GM19193 (cell line): ENCODE measurements around the gene USP2.
A peak's percentile ranks its signal among the peaks of the same experiment; 100 is the strongest.

Source experiments
- POLR2A ChIP-seq: IDR thresholded peaks from 4 replicates; pipeline ENCODE4 v1.6.1; 2011; ENCODE audit not compliant: insufficient read depth, insufficient read length; ENCODE audit errors: extremely low read depth

Gene USP2

DNA sequence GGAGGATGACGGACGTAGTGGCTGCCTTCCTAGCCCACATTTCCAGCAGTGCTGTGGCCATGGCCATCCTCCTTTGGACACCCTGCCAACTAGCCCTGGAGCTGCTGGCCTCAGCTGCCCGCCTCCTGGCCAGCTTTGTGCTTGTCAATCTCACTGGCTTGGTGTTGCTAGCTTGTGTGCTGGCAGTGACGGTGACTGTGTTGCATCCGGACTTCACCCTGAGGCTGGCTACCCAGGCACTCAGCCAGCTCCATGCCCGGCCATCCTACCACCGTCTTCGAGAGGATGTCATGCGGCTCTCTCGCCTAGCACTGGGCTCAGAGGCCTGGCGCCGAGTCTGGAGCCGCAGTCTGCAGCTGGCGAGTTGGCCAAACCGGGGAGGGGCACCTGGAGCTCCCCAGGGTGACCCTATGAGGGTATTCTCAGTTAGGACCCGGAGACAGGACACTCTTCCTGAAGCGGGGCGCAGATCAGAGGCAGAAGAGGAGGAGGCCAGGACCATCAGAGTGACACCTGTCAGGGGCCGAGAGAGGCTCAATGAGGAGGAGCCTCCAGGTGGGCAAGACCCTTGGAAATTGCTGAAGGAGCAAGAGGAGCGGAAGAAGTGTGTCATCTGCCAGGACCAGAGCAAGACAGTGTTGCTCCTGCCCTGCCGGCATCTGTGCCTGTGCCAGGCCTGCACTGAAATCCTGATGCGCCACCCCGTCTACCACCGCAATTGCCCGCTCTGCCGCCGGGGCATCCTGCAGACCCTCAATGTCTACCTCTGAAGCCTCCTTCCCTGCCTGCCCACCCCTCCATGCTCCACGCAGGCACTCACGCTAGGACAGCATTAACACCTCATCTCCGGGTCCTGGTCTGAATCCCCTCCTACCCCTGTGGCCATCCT, 45.6 kb downstream of the USP2 start:
- TF ChIP-seq POLR2A, result no peak

DNA sequence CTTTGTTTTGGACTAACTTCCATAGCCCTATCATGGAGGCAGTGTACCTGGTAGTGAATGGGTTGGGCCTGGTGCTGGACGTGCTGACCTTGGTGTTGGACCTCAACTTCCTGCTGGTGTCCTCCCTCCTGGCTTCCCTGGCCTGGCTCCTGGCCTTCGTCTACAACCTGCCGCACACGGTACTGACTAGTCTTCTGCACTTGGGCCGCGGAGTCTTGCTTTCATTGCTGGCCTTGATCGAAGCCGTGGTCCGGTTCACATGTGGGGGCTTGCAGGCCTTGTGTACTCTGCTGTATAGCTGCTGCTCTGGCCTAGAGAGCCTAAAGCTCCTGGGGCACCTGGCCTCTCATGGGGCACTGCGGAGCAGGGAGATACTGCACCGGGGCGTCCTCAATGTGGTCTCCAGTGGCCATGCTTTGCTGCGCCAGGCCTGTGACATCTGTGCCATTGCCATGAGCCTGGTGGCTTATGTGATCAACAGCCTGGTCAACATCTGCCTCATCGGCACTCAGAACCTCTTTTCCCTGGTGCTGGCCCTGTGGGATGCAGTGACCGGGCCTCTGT, 46.3 kb downstream of the USP2 start:
- TF ChIP-seq POLR2A, result no peak

DNA sequence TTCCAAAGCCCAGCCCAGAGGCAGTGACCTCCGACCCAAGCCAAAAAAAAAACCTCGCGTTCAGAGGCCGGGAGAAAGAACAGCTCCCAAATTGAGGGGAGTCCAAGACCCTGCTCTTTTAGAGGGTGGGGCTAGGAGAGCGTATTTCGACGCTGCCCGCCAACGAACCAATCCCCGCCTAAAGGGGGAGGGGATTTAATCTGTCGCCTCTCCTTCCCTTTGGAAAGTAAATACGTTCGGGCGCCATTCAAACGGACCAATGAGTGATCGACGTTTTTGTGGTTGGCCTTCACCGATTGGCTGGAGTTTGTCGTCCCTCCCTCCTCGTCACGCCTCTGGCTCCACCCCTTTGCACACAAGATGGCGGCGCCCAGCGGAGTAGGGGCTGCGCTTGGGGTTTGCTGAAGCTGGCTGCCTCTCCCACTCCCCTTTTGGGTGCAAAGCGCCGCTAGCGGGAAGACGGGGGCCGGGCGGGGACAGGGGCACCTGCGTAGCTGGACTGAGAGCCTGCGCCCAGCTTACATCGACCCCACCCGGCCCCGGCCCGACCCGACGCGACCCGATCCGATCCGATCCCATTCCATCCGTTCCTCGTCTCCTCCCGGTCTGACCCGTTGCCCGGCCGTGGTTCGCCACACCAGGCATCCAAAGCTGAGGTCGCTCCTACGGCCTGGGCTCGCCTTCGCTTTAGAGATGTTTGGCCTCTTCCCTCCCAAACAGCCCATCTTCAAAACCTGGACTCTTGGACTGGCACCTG, 47.1 kb downstream of the USP2 start, which contains the start of gene RNF26:
Gene RNF26, plus strand, starts transcription at position 354 of the 757 bp plus-strand sequence. CDS start 596 bp downstream, outside the sequence.
- peak; percentile 79 for TF ChIP-seq POLR2A

DNA sequence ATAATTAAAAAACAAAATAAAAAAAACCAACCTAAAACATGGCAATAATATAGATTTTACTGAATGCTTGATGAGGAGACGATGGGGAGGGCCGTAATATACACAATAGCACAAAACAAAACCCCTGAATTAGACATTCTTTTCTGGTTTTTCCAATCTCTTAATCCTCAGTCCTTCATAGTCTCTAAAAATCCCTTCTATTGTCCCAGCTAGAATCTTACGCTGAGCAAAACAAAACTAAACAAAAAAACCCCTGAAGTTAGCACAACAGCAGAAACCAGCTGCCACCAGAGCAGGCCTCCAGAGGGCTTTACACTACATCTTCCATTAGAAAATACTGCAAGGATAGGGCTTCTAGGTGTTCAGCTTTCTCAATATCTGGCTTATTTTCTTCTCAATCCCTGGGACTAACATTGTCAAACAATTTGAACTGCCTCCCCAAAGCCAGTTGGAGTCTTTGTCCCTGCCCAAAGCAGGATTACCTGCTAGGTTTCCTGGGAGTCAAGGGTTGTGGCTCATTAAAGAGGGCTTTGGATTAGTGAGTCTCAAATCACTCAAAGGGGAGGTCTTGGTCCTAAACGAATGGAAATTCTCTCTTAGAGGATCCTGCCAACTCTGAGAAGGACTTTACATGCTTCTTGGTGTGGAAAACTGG, 49.3 kb downstream of the USP2 start:
- TF ChIP-seq POLR2A, result no peak

DNA sequence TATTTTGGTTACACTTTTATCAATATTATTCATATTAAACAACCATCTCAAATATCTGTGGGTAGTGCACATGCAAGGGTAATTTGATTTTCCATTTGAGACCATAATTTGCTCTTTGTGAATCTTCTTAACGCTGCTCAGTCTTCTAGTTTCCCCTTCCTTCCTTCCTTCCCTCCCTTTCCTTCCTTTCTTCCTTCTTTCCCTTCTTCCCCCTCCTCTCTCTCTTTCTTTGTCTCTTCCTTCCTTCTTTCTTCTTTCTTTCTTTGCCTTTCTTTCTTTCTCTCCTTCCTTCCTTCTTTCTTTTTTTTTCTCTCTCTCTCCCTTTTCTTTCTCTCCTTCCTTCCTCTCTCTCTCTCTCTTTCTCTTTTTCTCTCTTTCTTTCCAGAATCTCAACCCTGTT, 51.3 kb downstream of the USP2 start:
- no peak for TF ChIP-seq POLR2A

DNA sequence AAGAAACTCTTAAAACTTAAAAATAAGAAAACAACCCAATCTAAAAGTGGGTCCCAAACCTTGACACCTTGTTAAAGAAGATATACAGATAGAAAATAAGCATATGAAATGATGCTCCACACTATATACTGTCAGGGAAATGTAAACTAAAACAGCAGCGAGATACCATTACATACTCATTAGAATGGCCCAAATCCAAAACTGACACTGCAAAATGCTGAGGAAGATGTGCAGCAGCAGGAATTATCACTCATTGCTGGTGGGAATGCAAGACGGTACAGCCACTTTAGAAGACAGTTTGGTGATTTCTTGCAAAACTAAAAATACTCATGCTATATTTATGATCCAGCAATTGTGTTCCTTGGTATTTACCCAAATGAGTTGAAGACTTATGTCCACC, 52.2 kb downstream of the USP2 start:
- TF ChIP-seq POLR2A, result no peak

DNA sequence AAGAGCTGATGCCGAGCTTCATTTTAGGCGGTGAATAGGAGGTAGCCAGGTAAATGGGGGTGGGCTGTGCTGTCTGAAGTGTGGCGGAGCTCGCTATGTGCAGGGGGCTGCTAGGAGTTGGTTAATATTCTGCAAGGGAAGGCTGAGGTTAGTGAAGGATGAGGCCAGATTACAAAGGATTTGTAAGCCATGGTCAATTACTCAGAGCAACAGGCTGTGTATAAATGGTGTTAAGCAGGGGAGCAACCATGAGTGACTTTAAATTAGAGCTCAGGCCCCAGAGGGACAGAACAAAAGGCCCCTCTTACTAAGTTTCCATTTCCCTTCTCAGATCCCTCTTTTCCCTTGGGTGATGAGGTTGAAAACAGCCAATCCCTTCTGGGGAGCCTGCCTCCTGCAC, 57.3 kb downstream of the USP2 start:
- no peak for TF ChIP-seq POLR2A

DNA sequence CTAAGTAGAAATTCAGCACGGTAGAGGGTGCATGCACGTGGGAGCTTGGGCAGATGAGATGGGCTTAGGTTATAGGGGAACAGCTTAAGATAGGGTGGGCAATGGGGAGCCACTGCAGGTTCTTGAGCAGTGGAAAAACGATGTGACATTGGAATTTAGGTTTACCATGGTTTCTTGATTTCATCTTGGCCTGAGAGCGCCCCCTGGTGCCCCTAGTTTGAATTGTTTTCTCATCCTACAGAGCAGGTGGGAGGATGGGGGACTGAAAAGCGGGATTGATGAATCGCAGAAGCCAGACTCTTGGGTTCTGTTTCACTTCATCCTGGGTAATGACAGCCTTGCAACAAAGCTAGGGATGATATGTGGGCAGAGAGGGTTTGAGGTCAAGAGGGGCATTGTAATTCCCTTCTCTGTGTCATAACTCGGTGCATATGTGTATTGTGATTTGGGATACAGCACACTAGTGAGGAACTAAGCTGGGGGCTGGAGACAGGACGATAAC, 57.9 kb downstream of the USP2 start:
- TF ChIP-seq POLR2A, result no peak

DNA sequence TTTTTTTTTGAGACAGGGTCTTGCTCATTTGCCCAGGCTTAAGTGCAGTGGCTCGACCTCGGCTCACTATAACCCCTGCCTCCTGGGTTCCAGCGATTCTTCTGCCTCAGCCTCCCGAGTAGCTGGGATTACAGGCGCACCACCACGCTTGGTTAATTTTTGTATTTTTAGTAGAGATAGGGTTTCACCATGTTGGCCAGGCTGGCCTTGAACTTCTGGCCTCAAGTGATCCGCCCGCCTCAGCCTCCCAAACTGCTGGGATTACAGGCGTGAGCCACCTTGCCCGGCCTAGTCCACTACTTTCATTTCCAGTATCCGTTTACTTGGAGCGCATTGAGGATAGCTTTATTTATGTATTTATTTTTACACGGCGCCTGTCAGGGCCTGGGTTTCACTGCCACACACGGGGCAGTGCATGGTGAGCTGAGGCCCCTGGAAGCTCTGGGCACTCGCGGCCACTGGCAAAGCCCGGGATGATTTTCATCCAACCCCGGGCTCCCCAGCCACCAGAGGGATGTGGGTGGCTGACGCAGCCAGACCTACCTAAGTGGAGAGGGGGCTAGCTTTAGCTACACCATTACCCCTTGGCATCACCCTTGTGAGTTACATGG, 58.5 kb downstream of the USP2 start:
- no peak for TF ChIP-seq POLR2A

DNA sequence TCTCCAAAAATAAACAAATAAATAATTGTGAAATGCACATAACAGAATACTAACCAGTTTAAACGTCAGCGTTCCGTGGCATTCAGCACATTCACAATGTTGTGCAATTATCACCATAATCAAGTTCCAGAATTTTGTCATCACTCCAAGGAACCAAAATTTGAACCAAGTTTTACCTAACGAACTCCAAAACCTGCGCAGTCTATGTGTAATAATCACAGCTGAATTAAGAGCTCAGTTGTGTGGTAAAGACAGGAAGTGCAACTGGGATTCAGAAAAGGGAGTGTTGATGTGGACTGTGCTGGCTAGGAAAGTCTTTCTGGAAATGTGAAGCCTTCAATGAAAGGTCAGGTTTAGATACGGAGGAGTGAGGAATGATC, 59.1 kb downstream of the USP2 start:
- TF ChIP-seq POLR2A, result no peak

DNA sequence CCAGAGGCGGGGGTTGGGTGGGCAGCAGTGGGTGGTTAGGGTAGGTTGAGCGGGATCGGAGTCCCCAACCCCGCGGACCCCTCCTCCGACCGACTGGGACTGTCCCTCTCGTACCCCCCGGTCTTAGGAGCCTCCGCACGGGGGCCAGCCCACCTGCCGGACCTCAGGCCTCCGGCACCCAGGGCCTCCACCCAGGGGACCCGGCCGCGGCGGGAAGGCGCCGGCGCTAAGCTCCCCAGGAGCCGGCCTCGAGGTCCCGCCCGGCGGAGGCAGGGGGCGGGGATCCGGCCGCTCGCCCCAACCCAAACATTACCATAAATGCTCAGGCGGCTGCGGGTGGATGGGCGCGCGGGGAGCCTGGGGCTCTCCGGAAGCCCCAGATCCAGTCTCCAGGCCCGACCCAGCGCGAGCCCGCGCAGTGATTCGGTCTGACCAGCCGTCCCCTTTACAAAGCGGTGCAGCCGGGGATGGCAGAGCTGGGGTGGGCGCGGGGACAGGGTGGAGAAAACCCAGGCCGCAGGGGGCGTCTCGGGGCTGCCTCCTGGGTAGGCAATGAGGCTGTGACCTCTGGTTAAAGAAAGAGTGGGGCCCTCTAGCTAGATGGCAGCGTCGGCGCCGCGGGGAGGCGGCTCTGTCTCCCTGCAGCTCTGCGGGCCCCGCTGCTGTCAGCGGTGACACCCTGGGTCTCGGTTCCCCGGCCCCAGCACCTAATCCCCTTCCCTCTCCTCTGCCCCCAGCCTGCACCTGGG, 60.5 kb downstream of the USP2 start:
- peak; percentile 67 for TF ChIP-seq POLR2A

DNA sequence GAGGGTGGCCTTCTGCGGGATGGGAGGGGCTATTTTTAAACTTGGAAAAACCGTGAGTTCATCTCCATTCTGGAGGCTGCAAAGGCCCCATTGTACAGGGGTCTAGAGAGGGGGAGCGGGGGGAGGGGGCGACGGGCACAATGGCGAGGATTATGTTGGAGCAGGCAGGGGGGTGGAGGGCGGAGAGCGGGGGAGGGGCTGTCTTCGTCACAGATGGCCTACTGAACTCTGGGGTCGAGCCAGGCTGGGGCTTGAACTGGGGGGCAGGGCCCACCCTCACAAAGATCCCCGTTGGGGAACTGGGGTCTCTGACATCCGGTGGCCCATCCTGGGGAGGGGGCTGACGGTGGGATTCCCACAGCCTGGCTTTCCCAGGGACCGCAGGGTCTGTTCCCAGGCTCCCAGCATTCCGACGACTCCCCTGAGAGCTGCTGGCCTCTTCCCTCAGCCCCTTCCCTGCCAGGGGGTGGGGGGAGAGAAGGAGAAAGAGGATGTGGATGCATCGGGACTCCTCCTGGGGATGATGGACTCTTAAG, 61.2 kb downstream of the USP2 start:
- TF ChIP-seq POLR2A, result no peak

DNA sequence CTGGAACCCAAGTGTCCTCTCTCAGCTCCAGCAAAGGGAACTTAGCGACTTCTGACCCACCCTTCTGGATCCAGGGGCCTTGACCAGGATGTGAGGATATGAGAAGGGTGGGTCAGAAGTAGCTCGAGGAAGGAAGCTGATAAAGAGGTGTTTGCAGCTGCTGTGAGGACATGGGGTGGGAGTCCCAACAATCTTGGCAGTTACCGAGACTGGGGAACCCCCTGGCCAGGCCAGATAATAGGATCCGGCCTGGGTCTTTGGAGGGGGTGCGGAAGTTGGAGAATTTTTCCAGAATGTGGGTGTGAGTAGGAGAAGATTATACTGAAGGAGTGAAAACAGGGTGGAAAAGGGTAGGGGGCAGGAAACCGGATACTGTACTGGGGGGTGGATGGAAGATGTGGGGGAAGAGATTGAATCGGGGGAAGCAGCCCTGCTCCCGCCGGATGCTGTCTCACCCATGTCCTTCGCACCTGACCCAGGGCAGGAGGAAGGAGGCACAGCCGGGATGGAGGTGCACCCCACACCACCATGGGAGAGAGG, 61.7 kb downstream of the USP2 start:
- no peak for TF ChIP-seq POLR2A
